Heart right ventricle (tissue), 16 donors: ENCODE data around the gene BAX. TPM values are rescaled to one million over a fixed set of nuclear protein-coding genes. Genes with fewer than 3 reads are reported as not detected.
"Not testable (repeated sequence)": the region's sequence is repeated elsewhere in the genome, so short reads cannot be mapped to it uniquely, and the experiment has no call there.

ENCODE experiments used
- ATAC-seq, 8 donors: fragments of 200-7000 bp; cut with Tn5 transposase; one replicate each; pipeline ENCODE4 v1.9.1; 2020; ENCODE audit warnings: mild to moderate bottlenecking in 8 of 8, moderate library complexity in 8 of 8, moderate number of reproducible peaks in 1 of 8
- DNase-seq, 2 donors: peaks; one replicate each; pipeline ENCODE4 v3.0.0-alpha.2; 2020
- H3K27ac ChIP-seq, 10 donors: fragments of 200-600 bp; sonication (generic) in 2 of 10; one replicate each; pipeline versions ENCODE4 v1.5.0 to v1.8.0; 2020 to 2022; ENCODE audit warnings: mild to moderate bottlenecking in 3 of 10
- H3K27me3 ChIP-seq, 7 donors: fragments of 200-600 bp; one replicate each; pipeline ENCODE4 v1.8.0; 2021 to 2022; ENCODE audit warnings: mild to moderate bottlenecking in 2 of 7
- H3K36me3 ChIP-seq, 9 donors: fragments of 200-600 bp; sonication (generic) in 1 of 9; one replicate each; pipeline versions ENCODE4 v1.5.0 to v1.8.0; 2020 to 2022; ENCODE audit warnings: mild to moderate bottlenecking in 2 of 9
- H3K4me1 ChIP-seq, 9 donors: fragments of 200-600 bp; sonication (generic) in 1 of 9; one replicate each; pipeline versions ENCODE4 v1.5.0 to v1.8.0; 2020 to 2022; ENCODE audit warnings: mild to moderate bottlenecking in 4 of 9
- H3K4me3 ChIP-seq, 10 donors: fragments of 200-600 bp; sonication (generic) in 2 of 10; one replicate each; pipeline versions ENCODE4 v1.5.0 to v1.8.0; 2020 to 2022; ENCODE audit warnings: mild to moderate bottlenecking in 7 of 10, moderate library complexity in 2 of 10
- H3K9me3 ChIP-seq, 11 donors: fragments of 200-600 bp in 10 of 11; sonication (generic) in 2 of 11; one replicate each; pipeline versions ENCODE4 v1.5.0 to v1.8.0; 2013 to 2022; ENCODE audit warnings: mild to moderate bottlenecking in 2 of 11, control low read depth in 1 of 11, moderate library complexity in 1 of 11
- WGBS, 2 donors: extraction: QIAGEN DNeasy Blood & Tissue Kit; methylation state at CpG; one replicate each; pipeline ENCODE4 v1.1.7; 2013; ENCODE audit warnings: inconsistent platforms in 1 of 2; 5-methylcytosine and 5-hydroxymethylcytosine counted together
- intact Hi-C, 10 donors: fragments of 100-400 bp; cut with DNase I; formaldehyde crosslinking; loops; one replicate each; pipeline versions ENCODE4 v1.11.1 to v1.14.2; 2022
- long read RNA-seq, 3 donors: library from polyadenylated mRNA; unstranded; transcript quantifications; one replicate each; pipeline ENCODE4 v2.0.0, GENCODE V29; 2020 to 2021
- polyA plus RNA-seq, 2 donors: library from polyadenylated mRNA; stranded (reverse); fragments of 200-250 nt; gene quantifications; one replicate each; pipeline ENCODE4 v1.2.3, GENCODE V29; 2013
- total RNA-seq, 10 donors: library from RNA; stranded (reverse); fragmentation: NEBNext Ultra II Directional in 3 of 10; extraction: Animal tissue kit (Norgen Biotek cat#: 25700) in 3 of 10; gene quantifications; one replicate each; pipeline versions ENCODE4 v1.2.1 to v1.2.4, GENCODE V29; 2021 to 2023
- TF ChIP-seq, protein P1 (sequence below), 9 donors: fragments of 200-600 bp; sonication (generic) in 2 of 9; IDR thresholded peaks; one replicate each; pipeline versions ENCODE4 v1.5.0 to v1.8.0; 2021 to 2022; ENCODE audit warnings: antibody characterized with exemption in 9 of 9, mild to moderate bottlenecking in 5 of 9, moderate library complexity in 1 of 9
- donor health status: Arrhythmogenic right ventricular cardiomyopathy.
- donor health status: ischemic (EF 13 %, LVEDD 7.1; RV severe dilation, severe dysfunction).
- donor health status: healthy with polysubstance abuse.
- donor health status: DM: no; HTN: yes; CAD: no.
- donor health status: DM: no; HTN: no; CAD: no.
- donor health status: ischemic (EF 25% LVEDD 6.9; RV normal size, moderate dysfunction).
- donor health status: ischemic (EF 25% LVEDD 5.7; RV mildly dilated, moderate dysfunction).
- donor health status: healthy.
- donor health status: DM: yes; HTN: yes; CAD: no.
- donor health status: Ischemic cardiomyopathy.
- donor health status: ischemic (EF 35%, LVEDD 5.7; RV mildly dilated, moderate dysfunction).
- donor health status: nonischemic (EF 11% LVEDD 7.7; RV severe dilation, severe dysfunction).
- donor health status: DM: yes; HTN: yes; CAD: no.
- donor health status: PGD.
- donor health status: ischemic (EF 29% LVEDD 5.4; RV normal size, mild dysfunction).
- donor health status: nonischemic (EF 23%, LVEDD 6.1; RV moderate dilation, normal function).

The BAX gene
- total RNA-seq (10 to 100 TPM; 11.5 to 41.5 (median 19.5) TPM), polyA plus RNA-seq (10 to 100 TPM; 17.6 to 37.4 TPM)
- long read RNA-seq, donor 1, partial matches to known transcripts, result 0 of 1 reads
- long read RNA-seq, donor 1, other reads (novel, unspliced or antisense), result 0 of 1 reads
- long read RNA-seq, donor 2, partial matches to known transcripts, result 2 of 5 reads
- long read RNA-seq, donor 2, other reads (novel, unspliced or antisense), result 1 of 5 reads
- long read RNA-seq, donor 3, partial matches to known transcripts, result 1 of 3 reads
- long read RNA-seq, donor 3, other reads (novel, unspliced or antisense), result 0 of 3 reads

DNA sequence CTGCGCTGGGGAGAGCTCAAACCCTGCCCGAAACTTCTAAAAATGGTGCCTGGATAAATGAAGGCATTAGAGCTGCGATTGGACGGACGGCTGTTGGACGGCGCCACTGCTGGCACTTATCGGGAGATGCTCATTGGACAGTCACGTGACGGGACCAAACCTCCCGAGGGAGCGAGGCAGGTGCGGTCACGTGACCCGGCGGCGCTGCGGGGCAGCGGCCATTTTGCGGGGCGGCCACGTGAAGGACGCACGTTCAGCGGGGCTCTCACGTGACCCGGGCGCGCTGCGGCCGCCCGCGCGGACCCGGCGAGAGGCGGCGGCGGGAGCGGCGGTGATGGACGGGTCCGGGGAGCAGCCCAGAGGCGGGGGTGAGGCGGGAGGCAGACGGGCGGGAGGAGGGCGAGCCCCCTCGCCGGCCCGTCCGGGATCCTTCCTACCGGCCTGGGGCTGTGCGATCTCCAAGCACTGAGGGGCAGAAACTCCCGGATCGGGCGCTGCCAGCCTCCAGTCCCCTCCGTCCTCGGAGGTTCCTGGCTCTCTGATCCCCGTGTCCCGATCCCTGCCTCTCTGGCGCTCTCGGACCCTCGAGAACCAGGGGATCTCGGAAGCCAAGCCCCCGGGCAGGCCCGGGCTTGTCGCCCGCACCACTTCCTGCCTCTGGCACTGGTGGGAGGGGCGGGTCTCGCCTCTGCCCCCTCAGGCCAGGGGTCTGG lies at the start of gene BAX:
Gene BAX (plus strand): TSS at position 281 of the 713 bp plus-strand sequence. CDS start 54 bp downstream, at position 335.
- H3K36me3 ChIP-seq, result peaks cover 0 to 30% (median 0%) of the 10 kb centered on the region in 9 donors
- peak; percentile 91 to 97 (median 94) for ATAC-seq
- WGBS, 2 donors, result 0% methylated on average over 61 to 71 of the region's 71 CpGs
- peak within 1 kb of the TSS; percentile 76 to 98 (median 88) for H3K4me3 ChIP-seq
- peak within 1 kb of the TSS; percentile 57 to 96 (median 88) for H3K27ac ChIP-seq
- DNase-seq, result peak; percentile 96 to 98
- no peaks in the 10 kb centered on the region for H3K9me3 ChIP-seq
- intact Hi-C loops, result loop anchor here in 4 of 10 donors (5.0 to 10.0 kb wide), 3 partner anchors 52 to 480 kb away; partner anchors contain the start of genes NUCB1 (in 4 of the 4) and CA11 (in 1 of the 4)
- H3K4me1 ChIP-seq, result peaks cover 5 to 33% (median 19%) of the 10 kb centered on the region in 9 donors
- TF ChIP-seq, protein P1, sequence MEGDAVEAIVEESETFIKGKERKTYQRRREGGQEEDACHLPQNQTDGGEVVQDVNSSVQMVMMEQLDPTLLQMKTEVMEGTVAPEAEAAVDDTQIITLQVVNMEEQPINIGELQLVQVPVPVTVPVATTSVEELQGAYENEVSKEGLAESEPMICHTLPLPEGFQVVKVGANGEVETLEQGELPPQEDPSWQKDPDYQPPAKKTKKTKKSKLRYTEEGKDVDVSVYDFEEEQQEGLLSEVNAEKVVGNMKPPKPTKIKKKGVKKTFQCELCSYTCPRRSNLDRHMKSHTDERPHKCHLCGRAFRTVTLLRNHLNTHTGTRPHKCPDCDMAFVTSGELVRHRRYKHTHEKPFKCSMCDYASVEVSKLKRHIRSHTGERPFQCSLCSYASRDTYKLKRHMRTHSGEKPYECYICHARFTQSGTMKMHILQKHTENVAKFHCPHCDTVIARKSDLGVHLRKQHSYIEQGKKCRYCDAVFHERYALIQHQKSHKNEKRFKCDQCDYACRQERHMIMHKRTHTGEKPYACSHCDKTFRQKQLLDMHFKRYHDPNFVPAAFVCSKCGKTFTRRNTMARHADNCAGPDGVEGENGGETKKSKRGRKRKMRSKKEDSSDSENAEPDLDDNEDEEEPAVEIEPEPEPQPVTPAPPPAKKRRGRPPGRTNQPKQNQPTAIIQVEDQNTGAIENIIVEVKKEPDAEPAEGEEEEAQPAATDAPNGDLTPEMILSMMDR (IDR thresholded peaks at IDR 0.05), result peak in 1 of 9 donors; percentile 10
- H3K27me3 ChIP-seq, result no peaks in the 10 kb centered on the region

DNA sequence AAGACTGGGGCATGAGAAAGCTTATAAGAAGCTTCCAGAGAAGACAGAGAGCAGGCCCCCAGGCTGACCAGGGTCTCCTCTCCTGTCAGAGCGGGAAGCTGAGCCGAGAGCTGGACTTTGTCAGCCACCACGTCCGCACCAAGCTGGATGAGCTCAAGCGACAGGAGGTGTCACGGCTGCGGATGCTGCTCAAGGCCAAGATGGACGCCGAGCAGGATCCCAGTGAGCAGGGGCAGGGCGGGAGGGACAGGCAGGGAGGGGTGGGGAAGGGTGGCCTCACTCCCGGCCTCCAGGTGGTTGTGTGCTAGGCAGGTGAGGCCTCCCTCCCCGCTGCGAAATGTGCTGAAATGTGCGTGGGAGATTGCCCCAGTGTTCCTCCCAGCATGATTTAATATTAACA lies 49.0 kb upstream of the BAX start:
- TF ChIP-seq, protein P1 (IDR thresholded peaks at IDR 0.05), result no peak
- Histone ChIP-seq H3K4me3 (no peak overlapping the region), H3K9me3 (no peaks in the 10 kb centered on the region), H3K27me3 (no peaks in the 10 kb centered on the region), H3K36me3 (peaks cover 0 to 84% (median 46%) of the 10 kb centered on the region in 9 donors), H3K4me1 (peaks cover 10 to 48% (median 33%) of the 10 kb centered on the region in 9 donors), H3K27ac (no peak overlapping the region)
- ATAC-seq (no peak), DNase-seq (no peak)
- intact Hi-C loops, result no loop called here
- 71 to 84% methylated on average over 14 of the region's 14 CpGs for WGBS, 2 donors

DNA sequence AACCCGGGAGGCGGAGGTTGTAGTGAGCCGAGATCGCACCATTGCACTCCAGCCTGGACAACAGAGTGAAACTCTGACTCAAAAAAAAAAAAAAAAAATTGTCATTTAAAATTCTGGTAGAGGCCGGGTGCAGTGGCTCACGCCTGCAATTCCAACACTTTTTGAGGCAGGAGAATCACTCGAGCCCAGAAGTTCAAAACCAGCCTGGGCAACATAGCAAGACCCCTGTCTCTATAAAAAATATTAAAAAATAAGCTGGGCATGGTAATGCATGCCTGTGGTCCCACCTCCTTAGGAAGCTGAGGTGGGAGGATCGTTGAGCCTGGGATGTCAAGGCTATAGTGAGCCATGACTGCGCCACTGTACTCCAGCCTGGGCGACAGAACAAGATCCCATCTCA lies 48.4 kb upstream of the BAX start:
- H3K36me3 ChIP-seq, result peaks cover 0 to 90% (median 52%) of the 10 kb centered on the region in 9 donors
- DNase-seq (no peak), ATAC-seq (no peak)
- no peaks in the 10 kb centered on the region for H3K9me3 ChIP-seq
- 95 to 97% methylated on average over 10 of the region's 10 CpGs for WGBS, 2 donors
- peaks cover 9 to 41% (median 27%) of the 10 kb centered on the region in 9 donors for H3K4me1 ChIP-seq
- TF ChIP-seq, protein P1 (IDR thresholded peaks at IDR 0.05), result no peak
- H3K4me3 ChIP-seq, result no peak overlapping the region
- no peaks in the 10 kb centered on the region for H3K27me3 ChIP-seq
- no peak overlapping the region for H3K27ac ChIP-seq
- intact Hi-C loops, result no loop called here

DNA sequence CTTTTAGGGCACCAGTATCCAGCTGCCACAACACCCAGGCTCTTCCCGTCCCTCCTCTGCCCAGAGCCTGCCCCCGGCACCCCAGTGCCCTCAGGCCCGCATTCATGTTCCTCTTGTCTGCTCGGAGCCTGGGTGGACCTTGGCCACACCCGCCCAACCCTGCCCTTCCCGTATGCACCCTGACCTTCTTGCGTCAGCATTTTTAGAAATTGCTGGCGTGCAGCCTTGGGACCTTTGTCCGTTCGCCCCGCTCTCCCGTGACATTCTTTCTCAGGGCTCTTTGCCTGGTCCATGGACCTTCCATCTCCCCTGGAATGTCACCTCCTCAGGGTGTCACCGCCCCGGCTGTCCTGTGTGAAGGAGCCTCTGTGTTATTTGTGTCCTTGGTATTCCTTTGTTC lies 47.0 kb upstream of the BAX start:
- peak overlapping the region in 8 of 10 donors; percentile 26 to 80 (median 54) for H3K27ac ChIP-seq

DNA sequence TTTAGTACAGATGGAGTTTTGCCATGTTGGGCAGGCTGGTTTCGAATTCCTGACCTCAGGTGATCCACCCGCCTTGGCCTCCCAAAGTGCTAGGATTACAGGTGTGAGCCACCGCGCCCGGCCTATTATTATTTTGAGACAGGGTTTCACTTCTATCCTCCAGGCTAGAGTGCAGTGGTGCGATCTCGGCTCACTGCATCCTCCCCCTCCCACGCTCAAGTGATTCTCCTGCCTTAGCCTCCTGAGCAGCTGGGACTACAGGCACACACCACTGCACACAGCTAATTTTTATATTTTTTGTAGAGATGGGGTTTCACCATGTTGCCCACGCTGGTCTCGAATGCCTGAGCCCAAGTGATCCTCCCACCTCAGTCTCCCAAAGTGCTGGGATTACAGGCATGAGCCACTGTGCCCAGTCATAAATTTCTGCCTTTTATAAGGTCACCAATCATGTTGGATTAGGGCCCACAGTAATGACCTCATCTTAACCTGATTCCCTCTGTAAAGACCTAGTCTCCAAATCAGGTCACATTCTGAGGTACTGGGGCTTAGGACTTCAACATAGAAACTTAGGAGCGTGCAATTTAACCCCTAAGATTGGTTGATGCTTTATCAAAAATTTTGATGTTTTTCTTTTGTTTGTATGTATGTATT lies 45.1 kb upstream of the BAX start:
- intact Hi-C loops, DNase-seq, ATAC-seq, H3K9me3 ChIP-seq, H3K4me3 ChIP-seq, H3K27me3 ChIP-seq: not testable (repeated sequence)
- 93 to 94% methylated on average over 11 of the region's 11 CpGs for WGBS, 2 donors
- peak overlapping the region in 9 of 10 donors; percentile 9 to 80 (median 54) for H3K27ac ChIP-seq
- peaks cover 4 to 98% (median 74%) of the 10 kb centered on the region in 9 donors for H3K36me3 ChIP-seq
- H3K4me1 ChIP-seq, result peaks cover 0 to 23% (median 9%) of the 10 kb centered on the region in 9 donors

More for the DNA sequence above, 47.0 kb upstream of the BAX start:
- H3K9me3 ChIP-seq, result no peaks in the 10 kb centered on the region
- WGBS, 2 donors, result 84 to 85% methylated on average over 14 of the region's 14 CpGs
- intact Hi-C loops, result no loop called here
- ATAC-seq, result peak in 3 of 8 donors; percentile 31 to 36 (median 35)
- H3K4me1 ChIP-seq, result peaks cover 3 to 28% (median 13%) of the 10 kb centered on the region in 9 donors
- peaks cover 0 to 91% (median 59%) of the 10 kb centered on the region in 9 donors for H3K36me3 ChIP-seq
- no peak for DNase-seq
- no peak overlapping the region for H3K4me3 ChIP-seq
- no peaks in the 10 kb centered on the region for H3K27me3 ChIP-seq
- TF ChIP-seq, protein P1 (IDR thresholded peaks at IDR 0.05), result no peak
